Breast epithelium (tissue), 4 donors: Measurements from ENCODE around the gene EIF4E3. TPM values are rescaled to one million over a fixed set of nuclear protein-coding genes. Genes with fewer than 3 reads are reported as not detected.

Source experiments
- DNase-seq, 2 donors: peaks; one replicate each; pipeline ENCODE4 v3.0.0-alpha.2; 2019; ENCODE audit warnings: low spot score in 2 of 2
- H3K27ac ChIP-seq, 2 donors: fragments of 200-600 bp; sonication (generic) in 1 of 2; one replicate each; pipeline ENCODE4 v1.5.1; 2016 to 2019; ENCODE audit warnings: mild to moderate bottlenecking in 1 of 2
- H3K27me3 ChIP-seq, 2 donors: fragments of 200-600 bp; sonication (generic) in 1 of 2; one replicate each; pipeline versions ENCODE4 v1.5.1 to v1.6.0; 2017 to 2019; ENCODE audit warnings: control low read depth in 1 of 2, mild to moderate bottlenecking in 1 of 2
- H3K36me3 ChIP-seq: fragments of 200-600 bp; one replicate; pipeline ENCODE4 v1.5.1; 2019
- H3K4me1 ChIP-seq, 2 donors: fragments of 200-600 bp; sonication (generic); one replicate each; pipeline ENCODE4 v1.5.1; 2016 to 2019; ENCODE audit warnings: control low read depth in 1 of 2
- H3K4me3 ChIP-seq, 3 donors: fragments of 200-600 bp; sonication (generic); 1 replicate in 2 of 3; 2 replicates in 1 of 3; pipeline ENCODE4 v1.5.1; 2016 to 2019; ENCODE audit warnings: mild to moderate bottlenecking in 3 of 3, moderate library complexity in 2 of 3
- H3K9me3 ChIP-seq, 2 donors: fragments of 200-600 bp; sonication (generic) in 1 of 2; one replicate each; pipeline ENCODE4 v1.5.1; 2016 to 2019; ENCODE audit warnings: control low read depth in 1 of 2
- CTCF ChIP-seq, 3 donors: fragments of 450-650 bp; IDR thresholded peaks; one replicate each; pipeline ENCODE4 v1.5.1; 2016 to 2017; ENCODE audit warnings: antibody characterized with exemption in 3 of 3, mild to moderate bottlenecking in 3 of 3, moderate library complexity in 3 of 3
- POLR2A ChIP-seq: fragments of 450-650 bp; IDR thresholded peaks from one replicate; pipeline ENCODE4 v1.6.1; 2016; ENCODE audit warnings: antibody characterized with exemption, mild to moderate bottlenecking, moderate library complexity
- POLR2AphosphoS5 ChIP-seq, 3 donors: sonication (generic); formaldehyde crosslinking; IDR thresholded peaks; one replicate each; pipeline ENCODE4 v1.6.1; 2017; ENCODE audit warnings: antibody characterized with exemption in 3 of 3
- intact Hi-C: fragments of 100-400 bp; cut with DNase I; formaldehyde crosslinking; loops from one replicate; pipeline ENCODE4 v1.15.1; 2023; ENCODE audit warnings: low total_unique reads
- total RNA-seq, 3 donors: library from RNA; depleted of rRNA; stranded (reverse); fragments of >200 nt; gene quantifications; one replicate each; pipeline ENCODE4 v1.1.0, GENCODE V29; 2016

The EIF4E3 gene
- total RNA-seq, 3 donors from 2014 or later = 16.1 to 34.4 (median 19.3) TPM

DNA sequence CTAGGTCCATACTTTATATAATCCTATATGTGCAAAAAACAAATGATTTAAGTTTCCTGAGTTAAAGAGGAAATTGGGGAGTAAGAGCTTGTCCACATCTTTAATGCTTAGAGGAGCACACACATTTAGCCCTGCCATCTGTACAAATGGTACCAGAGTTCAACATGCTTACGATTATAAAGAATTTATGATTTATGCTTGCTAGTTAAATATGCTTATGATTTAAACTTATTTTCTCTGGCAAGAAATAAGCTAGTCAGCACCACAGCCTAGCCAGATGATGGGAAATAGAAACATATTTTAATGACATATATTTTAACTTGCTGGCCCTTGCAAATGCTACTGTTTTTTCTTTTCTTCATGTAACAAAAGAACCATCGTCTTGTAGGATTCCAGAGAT, 48.3 kb downstream of the EIF4E3 start:
- Histone ChIP-seq H3K27me3 (no peaks in the 10 kb centered on the region), H3K4me1 (no peaks in the 10 kb centered on the region), H3K27ac (no peak overlapping the region), H3K36me3 (no peaks in the 10 kb centered on the region), H3K4me3 (no peak overlapping the region), H3K9me3 (no peaks in the 10 kb centered on the region)
- no peak for DNase-seq
- TF ChIP-seq POLR2AphosphoS5 (IDR thresholded peaks at IDR 0.05) (no peak), POLR2A (no peak), CTCF (IDR thresholded peaks at IDR 0.05) (no peak)
- intact Hi-C loops = no loop called here

DNA sequence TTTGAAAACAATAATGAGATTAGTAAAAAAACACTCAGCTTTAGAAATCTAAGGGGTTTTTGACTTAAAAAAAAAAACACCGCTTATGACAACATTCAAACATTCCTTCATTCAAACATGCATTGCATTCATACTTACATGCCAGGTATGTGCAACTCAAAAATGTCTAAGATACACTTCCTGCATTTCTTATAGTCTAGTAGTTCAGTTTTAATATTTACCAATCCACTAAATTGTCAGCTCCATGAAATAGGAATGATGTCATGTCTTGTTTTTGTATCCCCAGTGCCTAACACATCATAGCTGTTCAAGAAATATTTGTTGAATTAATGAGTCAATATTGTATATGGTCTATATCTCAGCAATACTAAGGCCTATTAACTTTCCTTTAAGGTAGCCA, 51.7 kb downstream of the EIF4E3 start:
- Histone ChIP-seq H3K4me1 (no peaks in the 10 kb centered on the region), H3K36me3 (no peaks in the 10 kb centered on the region), H3K27ac (no peak overlapping the region), H3K27me3 (no peaks in the 10 kb centered on the region), H3K4me3 (no peak overlapping the region), H3K9me3 (no peaks in the 10 kb centered on the region)
- DNase-seq = no peak
- TF ChIP-seq POLR2A (no peak), POLR2AphosphoS5 (IDR thresholded peaks at IDR 0.05) (no peak), CTCF (IDR thresholded peaks at IDR 0.05) (no peak)
- intact Hi-C loops = no loop called here

- intact Hi-C loops = no loop called here
- TF ChIP-seq POLR2AphosphoS5 (IDR thresholded peaks at IDR 0.05) (no peak), POLR2A (no peak), CTCF (IDR thresholded peaks at IDR 0.05) (no peak)
Measured at GRCh38 chr3:71672807-71673206, 52.4 kb downstream of the EIF4E3 start.

DNA sequence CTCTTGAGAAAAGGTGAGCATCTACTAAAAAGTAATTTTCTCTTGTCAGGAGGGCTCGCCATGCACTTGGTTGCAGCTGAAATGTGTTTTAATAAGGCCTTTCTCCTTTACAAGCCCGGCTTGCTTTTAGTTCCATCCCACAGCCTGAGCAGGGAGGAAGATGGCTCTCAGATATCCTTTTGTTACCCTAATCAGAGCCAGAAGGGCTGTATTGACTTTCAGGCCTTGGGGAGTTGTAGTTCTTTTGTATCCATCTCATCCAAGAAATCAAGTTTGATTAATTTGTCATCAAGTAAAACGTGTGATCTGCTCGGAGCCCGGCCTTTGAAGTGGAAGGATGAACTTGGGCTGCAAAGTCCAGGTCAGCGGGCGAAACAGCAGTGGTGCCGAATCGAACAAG, 52.9 kb downstream of the EIF4E3 start:
- DNase-seq = no peak
- Histone ChIP-seq H3K4me3 (no peak overlapping the region), H3K9me3 (no peaks in the 10 kb centered on the region), H3K27ac (peak overlapping the region in 1 of 2 donors; percentile 5), H3K27me3 (no peaks in the 10 kb centered on the region), H3K4me1 (no peaks in the 10 kb centered on the region), H3K36me3 (no peaks in the 10 kb centered on the region)
- intact Hi-C loops = no loop called here
- no peak for TF ChIP-seq CTCF (IDR thresholded peaks at IDR 0.05)
- no peak for TF ChIP-seq POLR2AphosphoS5 (IDR thresholded peaks at IDR 0.05)
- TF ChIP-seq POLR2A = no peak

More at GRCh38 chr3:71672807-71673206, 52.4 kb downstream of the EIF4E3 start:
- Histone ChIP-seq H3K36me3 (no peaks in the 10 kb centered on the region), H3K27ac (no peak overlapping the region), H3K4me3 (no peak overlapping the region), H3K27me3 (no peaks in the 10 kb centered on the region), H3K9me3 (no peaks in the 10 kb centered on the region), H3K4me1 (no peaks in the 10 kb centered on the region)
- DNase-seq = no peak

GRCh38 chr3:71671216-71671845, 53.9 kb downstream of the EIF4E3 start:
- no peaks in the 10 kb centered on the region for H3K4me1 ChIP-seq
- no peak overlapping the region for H3K27ac ChIP-seq
- H3K4me3 ChIP-seq = no peak overlapping the region
- no peaks in the 10 kb centered on the region for H3K27me3 ChIP-seq
- no peak for TF ChIP-seq CTCF (IDR thresholded peaks at IDR 0.05)
- TF ChIP-seq POLR2AphosphoS5 (IDR thresholded peaks at IDR 0.05) = no peak
- TF ChIP-seq POLR2A = no peak
- intact Hi-C loops = no loop called here
- no peaks in the 10 kb centered on the region for H3K9me3 ChIP-seq
- H3K36me3 ChIP-seq = no peaks in the 10 kb centered on the region
- DNase-seq = no peak
